ENCODE results near the gene TMTC2.

Gene TMTC2

DNA sequence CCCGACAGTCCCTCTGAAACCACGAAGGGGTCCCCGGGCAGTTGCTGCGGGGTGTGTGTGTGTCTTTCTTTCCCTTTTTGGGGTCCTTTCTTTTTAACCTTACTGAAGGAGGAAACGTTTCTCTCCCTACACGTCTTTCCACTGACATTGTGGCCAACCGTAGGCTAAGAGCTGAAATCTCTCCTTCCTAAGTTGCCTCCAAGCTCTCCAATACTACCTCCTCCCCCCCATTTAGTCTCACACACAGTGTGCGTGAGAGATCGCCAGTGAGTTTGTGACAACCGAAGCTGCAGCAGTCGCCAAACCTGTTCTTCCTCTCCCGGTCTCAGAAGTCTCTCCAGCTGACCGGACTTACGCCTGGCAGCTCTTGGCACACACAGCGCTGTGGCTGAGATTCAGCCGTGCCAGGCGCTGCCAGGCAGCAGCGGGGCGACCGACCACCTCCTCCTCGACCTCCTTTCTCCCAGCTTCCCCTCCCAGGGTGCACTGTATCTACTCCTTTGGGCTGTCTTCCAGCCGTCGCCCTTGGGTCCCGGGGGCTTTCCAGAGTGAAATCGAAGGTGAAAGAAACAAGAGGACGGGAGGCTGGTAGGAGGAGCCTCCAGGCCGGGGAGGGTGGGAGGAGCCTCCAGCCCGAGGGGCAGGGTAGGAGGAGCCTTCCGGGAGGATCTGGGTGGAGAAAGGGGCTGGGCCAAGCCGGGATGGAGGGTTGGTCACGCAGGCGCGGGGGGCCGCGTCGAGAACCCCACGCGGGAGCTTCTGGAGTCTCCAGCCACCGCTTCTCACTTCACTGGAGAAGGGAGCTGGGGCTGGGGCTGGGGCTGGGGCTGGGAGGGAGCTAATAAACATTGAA, at the start of gene TMTC2:
Gene TMTC2 (plus strand): TSS at position 739 of the 853 bp plus-strand sequence.
- peak; percentile 76 for DNase-seq (ENCODE audit: low read depth)

DNA sequence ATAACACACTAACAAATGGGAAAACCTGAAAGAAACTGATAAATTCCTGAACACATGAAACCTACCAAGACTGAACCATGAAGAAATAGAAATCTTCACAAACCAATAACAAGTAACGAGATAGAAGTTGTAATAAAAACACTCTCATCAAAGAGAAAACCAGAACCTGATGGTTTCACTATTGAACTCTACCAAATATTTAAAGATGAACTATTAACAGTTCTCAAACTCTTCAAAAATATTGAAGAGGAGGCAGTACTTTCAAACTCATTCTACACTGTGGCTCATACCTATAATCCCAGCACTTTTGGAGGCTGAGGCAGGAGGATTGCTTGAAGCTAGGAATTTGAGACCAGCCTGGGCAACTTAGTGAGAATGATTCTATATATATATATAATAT, 48.4 kb upstream of the TMTC2 start:
- DNase-seq (ENCODE audit: low read depth) = no peak

DNA sequence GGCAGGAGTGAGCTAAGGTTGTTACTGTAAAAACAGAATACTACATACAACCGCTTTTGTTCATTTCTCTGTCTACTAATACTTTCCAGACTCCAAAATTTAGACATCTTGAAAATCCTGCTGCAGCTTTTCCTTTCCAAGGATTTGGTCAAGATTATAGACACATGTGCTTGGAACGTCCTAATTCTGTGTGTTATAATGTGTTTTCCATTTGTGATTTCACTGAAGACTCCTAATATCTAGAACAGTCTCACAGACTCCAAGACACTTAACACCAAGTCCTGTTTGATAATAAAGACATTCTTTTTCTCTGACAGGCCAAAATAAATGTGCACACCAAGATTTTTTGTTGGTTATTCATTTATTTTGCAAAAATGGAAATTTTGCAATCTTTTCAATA, 41.8 kb upstream of the TMTC2 start:
- DNase-seq (ENCODE audit: low read depth) = no peak

DNA sequence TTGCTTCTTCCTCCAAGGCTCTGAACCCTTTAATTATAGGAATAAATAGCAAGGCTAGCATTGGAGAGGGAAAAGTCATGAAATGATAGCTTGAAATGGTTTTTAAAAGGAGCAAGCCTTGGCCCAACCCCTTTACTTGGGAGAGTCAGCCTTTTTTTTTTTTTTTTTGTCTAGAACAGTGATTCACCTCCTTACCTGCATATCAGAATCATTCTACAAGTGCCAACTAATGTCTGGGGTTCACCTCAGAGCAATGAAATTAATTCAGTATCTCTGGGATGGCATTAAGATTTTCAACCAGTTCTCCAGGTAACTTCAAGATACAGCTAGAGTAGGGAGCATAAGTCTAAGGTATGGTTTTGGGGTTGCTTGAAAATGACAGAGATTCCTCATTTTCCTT, 41.3 kb upstream of the TMTC2 start:
- DNase-seq (ENCODE audit: low read depth) = no peak

DNA sequence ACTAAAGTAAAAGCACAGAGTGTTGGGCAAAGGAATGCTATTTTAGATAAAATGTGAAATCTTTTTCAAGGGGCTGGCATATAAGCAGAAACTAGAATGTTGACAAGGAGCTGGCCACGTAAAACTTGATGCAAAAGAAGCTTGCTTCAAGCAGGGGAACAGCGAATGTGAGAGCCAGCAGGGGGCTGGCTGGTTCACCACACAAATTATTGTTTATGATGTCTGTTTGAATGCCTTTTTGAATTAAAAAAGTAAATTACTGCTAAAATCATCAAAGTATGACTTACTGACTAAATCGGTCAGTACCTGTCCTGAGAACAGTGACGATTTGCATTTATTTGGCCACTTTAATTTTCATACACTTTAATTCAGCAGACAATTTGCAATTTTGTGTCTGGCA, 38.9 kb upstream of the TMTC2 start:
- no peak for DNase-seq (ENCODE audit: low read depth)

DNA sequence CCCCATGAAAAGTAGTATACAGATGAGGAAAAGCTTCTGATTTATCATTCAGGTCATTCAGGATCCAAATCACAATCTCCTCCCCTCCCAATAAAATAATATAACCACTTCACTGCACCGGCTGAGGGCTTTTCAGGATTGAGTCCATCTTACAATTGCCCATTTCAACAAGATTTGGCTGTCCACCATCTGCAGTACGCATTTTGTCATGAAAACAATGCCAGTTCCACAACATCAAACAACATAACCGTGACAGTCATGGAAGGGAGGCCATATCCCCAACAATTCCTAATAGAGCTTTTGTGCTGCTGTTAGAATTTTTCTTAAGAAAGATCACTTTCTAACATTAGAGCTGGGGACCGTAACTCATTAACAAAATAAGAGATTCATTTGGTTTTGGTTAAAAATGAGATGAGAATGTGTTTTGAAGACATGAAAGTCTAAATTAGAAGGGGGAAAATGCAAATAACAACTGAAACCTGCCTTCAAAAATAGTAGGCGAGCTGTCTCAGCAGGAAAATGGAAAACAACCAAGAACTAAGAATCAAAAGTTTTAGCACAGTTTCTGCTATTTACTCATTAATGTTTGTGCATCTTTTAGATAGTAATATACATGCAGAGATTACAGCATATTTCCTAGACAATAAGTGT, 38.3 kb upstream of the TMTC2 start:
- DNase-seq (ENCODE audit: low read depth) = no peak

DNA sequence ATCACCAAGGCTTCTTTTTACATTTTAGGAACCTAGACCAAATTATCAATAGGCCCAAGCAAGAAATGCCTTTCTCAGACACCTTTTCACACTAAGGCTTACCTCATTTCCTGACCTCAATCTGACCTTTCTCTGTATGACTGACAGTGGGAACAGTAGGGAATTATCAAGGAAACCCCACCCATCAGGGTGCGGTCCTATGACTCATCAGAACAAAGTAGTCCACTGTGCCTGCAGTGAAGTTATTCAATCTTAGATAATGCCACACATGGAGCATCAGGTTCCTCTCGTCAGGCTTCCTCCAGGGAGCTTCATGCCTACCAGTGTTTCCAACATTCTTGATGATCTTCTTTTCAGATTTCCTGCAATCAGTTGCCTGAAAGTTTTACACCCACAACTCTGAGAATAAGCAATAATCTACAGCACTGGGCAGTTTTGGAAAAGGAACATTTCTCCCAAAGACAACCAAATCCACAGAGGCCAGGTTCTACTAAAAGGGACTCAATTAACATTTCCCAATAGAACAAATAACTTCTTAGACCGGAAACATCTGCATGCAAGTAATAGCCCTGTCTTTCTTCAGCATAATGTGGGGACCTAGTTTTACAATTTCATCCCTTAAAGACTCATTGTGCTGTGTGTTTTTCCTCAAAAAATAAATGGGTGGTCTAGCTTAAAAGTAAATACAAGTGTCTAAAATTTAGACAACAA, 35.9 kb upstream of the TMTC2 start:
- DNase-seq (ENCODE audit: low read depth) = no peak

DNA sequence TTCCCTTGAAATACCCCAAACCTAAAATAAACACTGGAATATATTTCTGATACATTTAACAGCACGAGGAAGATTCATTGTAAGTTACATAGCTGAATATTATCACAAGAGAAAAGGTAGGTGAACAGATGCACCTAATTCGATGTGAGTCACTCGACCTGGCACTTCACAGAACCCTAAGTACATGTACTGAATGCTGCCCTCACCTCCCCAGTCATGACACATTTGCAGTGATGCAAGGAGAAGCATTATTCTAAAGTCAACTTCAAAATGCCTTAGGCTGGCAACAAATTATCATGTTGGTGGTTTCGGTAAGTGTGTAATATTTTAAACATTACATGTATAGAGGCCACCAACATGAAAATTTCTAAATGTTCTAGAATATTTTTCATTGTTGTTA, 35.2 kb upstream of the TMTC2 start:
- no peak for DNase-seq (ENCODE audit: low read depth)

DNA sequence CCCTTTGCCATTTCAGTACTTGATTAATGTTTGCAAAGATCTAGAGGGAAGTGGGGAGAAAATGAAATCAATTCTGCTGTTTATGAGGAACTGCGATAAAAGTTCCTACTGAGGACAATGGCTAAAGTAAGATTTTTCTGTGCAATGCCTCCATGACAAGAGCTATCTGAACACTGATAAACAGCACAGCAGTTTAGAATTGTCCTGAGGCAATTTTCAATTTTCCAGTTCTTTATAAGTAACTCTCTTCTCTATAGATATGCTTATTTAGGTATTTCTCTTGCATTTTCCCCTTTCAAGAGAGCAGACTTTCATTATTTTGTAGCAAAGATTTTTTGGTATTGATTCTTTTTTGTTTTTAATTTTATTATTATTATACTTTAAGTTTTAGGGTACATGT, 34.6 kb upstream of the TMTC2 start:
- no peak for DNase-seq (ENCODE audit: low read depth)

DNA sequence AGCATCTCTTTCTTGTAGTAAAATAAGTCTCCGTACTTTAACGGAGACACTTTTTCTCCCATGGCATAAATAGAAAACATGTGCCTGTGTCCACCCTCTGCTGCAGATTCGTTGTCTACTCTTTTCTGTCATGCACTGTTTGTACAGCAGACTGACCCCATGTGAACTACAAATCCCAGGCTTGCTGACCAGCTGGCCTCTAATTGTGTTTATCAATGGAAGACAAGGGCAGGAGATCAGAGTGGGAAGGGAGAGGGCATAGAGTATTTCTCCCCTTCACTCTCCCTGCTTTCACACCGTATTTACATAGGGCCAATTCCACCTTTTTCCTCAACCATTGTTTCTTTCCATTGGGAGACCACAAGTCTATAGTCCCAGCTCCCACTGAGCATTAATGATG, 31.0 kb upstream of the TMTC2 start:
- DNase-seq (ENCODE audit: low read depth) = no peak

DNA sequence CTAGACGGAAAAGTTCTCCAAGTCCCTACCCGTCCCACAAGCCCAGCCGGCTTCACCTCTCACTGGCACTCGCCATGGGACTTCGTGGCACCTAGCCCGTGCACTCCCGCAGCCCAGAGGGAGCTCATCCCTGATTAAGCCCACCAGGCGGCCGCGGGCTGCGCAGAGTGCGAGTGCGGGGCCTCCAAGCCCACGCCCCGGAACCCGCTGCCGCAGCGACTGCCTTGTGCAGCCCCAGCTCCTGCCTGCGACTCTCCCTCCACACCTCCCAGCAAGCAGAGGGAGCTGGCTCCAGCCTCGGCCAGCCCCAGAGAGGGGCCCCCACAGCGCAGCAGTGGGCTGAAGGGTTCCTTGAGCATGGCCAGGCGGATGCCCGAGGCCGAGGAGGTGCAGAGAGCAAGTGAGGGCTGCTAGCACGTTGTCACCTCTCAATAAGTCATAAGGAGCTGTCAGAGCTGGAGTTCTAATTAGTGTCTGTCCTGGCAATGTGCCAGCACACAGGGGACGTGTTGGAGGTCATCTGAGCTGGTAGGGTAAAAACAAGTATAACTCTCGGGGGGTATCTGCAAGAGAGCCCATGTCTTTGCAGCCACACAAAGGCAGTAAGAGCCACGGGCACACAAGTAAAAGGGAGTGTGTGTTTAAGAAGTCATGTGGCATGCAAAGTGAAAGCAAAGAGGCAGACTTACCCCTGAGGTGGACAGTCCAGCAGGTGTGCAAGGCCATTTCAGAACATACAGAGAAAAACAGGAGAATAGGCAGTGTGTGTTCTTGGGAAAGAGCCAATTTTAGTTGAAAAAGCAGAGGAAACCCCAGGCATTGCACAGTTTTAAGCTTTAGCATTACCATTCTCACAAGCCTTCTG, 27.1 kb upstream of the TMTC2 start:
- DNase-seq (ENCODE audit: low read depth) = no peak

DNA sequence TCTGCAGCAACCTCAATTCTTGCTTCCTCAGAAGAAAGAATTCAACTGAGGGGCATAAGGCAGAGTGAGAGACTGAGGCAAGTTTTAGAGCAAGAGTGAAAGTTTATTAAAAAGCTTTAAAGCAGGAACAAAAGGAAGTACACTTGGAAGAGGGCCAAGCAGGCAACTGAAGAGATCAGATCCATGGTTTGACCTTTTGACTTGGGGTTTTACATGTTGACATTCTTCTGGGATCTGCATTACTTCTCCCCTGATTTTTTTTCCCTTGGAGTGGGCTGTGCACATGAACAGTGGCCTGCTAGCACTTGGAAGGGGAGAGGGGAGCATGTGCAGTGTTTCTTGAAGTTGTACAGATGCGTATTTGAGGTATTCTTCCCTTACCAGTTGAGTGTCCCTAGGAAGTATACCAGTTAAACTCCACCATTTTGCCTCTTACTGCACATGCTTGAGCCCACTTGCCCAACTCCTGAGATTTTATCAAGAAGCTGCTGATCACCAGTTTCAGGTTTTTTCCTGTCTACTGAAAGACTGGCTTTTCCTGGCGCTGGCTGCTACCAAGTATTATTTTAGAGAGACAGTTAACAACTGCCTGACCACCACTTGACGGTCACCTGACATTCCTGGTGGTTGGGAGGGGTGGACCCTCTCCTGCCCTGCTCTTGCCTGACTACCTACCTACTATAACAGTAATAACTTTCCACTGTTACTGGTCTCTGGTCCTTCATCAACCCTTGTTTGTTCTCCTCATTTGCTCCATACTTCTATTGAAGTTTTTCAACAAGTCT, 26.0 kb upstream of the TMTC2 start:
- no peak for DNase-seq (ENCODE audit: low read depth)

DNA sequence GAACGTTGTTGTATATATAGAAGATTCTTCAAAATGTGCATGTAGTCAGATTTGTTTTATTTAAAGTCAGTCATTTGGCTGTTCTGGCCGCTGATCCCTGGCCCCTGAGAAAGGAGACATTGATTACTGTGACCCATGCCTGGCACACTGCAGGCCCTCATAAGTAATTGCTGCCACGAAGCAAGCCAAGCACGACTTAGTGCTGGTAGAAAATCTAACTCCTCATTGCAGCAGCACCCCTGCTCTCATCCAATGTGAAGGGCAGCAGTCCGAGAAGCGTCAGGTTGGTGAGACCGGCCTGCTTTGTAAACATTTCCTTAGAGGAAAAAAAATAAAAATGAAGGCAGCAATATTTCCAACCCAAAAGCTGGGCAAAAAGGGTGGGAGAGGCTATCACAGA, 22.8 kb upstream of the TMTC2 start:
- no peak for DNase-seq (ENCODE audit: low read depth)

DNA sequence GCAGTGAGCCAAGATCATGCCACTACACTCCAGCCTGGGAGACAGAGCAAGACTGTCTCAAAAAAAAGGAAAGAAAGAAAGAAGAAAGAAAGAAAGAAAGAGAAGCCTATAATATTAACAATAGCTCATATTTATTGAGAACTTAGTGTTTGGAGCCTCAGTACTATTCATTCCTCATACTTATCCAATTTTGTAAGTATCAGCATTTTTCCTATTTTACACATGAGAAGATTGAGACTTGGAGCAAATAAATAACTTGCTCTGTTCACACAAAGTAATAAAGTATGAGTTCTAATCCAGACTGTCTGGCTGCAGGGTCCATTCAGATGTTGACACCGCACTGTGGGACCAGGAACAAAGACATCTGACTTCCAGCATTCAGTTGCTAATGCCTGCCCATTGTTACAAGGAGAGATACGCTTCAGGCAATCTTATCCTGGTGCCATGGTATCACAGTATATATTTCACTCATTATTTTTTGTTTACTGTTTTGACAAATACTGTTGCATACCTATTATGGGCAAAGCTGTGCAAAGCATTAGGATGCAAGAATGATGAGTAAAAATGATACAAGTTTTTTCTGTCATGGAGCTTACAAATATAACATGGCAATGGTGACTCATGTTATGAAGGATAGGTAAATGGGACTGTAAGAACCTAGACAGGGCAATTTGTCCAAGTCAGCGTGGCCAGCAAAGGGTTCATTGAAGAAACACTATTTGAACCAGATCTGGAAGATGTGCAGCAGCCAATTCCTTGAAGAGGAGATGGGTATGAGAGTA, 21.4 kb upstream of the TMTC2 start:
- no peak for DNase-seq (ENCODE audit: low read depth)

DNA sequence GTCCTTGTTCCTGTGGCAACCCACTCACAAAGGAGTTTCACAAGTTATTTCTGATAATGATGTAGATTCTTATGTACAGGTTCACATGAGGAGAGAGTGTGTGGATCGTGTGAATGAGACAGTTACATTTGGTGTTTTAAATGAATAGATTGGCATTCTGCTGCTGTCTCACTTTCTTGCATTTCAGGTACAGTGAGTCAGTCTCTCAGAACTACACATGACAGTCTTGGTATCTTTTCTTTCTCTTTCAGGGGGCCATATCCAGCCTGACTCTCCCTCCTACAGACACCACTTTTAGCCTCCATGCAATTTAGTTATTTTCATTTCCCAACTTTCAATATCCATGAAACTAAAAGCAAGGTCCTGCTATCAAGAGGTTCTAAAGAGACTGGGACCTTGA, 19.9 kb upstream of the TMTC2 start:
- DNase-seq (ENCODE audit: low read depth) = no peak

DNA sequence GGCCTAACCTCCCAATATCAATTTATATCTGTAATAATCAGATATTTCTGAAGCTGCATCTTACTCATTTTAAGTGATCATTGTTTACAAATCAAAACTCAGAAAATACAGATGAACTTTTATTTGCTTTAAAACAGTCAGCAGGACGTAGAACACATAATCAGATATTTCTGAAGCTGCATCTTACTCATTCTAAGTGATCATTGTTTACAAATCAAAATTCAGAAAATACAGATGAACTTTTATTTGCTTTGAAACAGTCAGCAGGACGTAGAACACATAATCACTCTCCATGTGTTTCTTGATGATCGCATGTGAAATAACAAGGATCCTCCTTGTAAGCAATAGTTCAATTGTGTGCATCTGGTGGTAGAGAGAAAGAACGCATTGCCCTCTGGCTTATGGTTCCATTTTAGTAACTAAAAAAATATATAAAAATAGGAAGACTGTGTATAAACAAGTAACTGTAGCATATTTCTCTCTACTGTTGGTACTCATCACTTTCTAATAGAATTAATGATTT, 15.0 kb upstream of the TMTC2 start:
- DNase-seq (ENCODE audit: low read depth) = no peak

DNA sequence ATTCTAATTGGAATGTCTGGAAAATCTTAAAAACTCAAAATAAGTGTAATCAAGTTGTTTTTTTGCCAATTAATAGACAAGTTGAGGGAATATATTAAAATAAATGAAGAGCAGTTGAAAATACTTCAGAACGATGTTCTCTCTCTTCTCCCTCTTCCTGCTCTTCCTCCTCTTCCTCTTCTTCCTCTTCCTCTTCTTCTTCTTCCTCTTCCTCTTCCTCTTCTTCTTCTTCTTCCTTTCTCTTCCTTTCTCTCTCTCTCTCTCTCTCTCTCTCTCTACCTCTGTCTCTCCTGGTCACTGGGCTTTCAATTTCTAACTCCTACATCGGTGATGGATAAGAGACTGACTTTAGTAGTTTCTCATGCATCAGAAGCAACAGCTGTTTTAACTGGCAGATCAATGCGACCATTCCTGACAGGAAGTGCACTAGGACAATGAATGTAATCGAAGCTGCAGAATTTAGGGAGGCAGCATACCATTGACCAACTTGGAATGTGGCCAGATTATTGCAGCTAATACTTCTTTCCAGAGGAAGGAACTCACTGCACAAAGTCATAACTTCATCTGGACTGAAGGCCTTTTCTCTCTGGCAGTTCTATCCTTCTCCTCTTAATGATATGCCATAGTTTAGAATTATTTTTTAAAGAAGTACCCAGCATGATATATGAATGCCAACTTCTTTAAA, 13.8 kb upstream of the TMTC2 start:
- no peak for DNase-seq (ENCODE audit: low read depth)

DNA sequence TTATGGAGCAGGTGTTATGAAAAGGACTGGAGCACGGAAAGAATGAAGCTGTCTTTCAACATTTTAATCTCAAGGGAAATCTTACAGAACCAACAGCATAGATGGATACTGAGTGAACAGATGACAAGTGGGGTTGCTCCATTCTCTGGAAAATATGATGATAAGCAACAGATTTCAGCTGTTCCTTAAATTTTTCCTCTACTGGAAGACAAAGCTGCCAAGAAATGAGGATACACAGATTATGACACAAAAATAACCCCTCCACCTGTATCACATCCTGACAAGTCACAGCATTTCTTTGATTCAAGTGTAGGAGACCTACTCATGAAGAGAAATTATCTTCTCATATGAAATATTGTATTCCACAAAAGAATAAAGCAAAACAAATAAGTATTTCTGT, 13.0 kb upstream of the TMTC2 start:
- no peak for DNase-seq (ENCODE audit: low read depth)

DNA sequence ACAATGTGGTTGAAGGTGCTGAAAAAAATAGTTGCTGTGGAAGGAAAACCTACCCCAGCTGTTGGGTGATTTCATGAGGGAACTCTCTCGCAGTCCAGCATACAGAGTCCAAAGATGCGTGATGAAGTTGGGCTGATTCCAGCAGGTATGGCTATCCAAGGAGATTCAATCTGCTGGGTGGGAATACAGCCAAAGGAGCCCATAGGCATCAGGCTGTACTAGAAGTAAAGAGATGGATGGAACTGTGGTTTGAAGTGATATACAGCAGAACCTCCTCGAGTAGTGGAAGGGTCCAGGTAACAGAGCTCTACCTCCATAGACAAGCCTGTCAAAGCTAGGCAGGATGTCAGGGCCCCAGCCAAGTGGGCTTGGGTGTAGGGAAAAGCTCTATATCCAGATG, 11.5 kb upstream of the TMTC2 start:
- DNase-seq (ENCODE audit: low read depth) = no peak

DNA sequence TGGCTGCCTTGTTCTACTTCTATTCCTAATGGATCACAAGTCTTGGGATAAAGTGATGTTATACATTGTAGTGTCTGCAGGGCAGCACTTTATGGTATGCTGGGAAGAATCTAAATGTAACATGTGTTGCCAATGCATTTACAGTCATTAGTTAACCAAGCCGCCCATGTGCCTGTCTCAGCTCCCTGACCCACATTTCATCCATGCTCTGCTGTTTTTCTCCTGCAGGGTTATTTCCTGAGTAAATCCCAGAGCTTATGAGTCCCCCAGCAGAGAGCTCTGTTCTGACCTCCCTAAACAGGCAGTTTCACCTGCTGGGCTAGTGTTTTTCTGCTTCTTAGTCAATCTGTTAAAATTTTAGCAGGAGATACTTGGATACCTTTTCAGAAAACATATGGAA, 4.4 kb upstream of the TMTC2 start:
- DNase-seq (ENCODE audit: low read depth) = no peak

Measured in stimulated activated CD8-positive, alpha-beta memory T cell treated with anti-CD3 and anti-CD28 coated beads, Interleukin-15, amount 100 ng/mL, for 1 hour (primary cell).